T47D (cell line): ENCODE measurements around the gene MBNL2.

Source experiments
- DNase-seq, 2 experiments: peaks; one replicate each; pipeline versions ENCODE4 v3.0.0 to v3.0.0-alpha.2; 2011 to 2012; ENCODE audit warnings: low read depth in 1 of 2, low spot score in 1 of 2
- JUND ChIP-seq: IDR thresholded peaks from 2 replicates; pipeline ENCODE4 v1.6.1; 2012; ENCODE audit warnings: low read depth
- in situ Hi-C: cut with HindIII; loops from 2 replicates; pipeline ENCODE4 v1.10.0; 2016; ENCODE audit warnings: low sequenced_read_pairs, low pct_unique_long_range_greater_than_20kb

Gene MBNL2

DNA sequence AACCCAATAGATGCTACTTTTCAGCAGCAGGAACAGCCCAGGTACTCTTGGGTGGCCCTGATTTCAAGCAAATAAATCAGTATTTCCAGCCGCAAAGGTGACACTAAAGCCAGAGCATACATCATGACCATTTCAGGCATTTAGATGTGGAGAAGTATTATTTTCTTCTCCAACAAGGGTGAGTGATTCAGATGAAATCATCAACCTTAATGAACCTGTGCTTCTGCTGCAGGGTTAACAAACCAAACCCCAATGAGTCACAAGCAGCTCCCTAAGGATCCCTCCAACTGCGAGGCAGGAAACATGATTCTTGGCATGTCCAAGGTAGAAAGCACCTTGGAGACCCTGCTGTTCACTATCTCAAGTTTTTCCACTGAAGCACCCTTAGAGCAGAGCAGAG, 32.7 kb downstream of the MBNL2 start:
- TF ChIP-seq JUND = no peak
- in situ Hi-C loops = no loop called here
- no peak for DNase-seq

DNA sequence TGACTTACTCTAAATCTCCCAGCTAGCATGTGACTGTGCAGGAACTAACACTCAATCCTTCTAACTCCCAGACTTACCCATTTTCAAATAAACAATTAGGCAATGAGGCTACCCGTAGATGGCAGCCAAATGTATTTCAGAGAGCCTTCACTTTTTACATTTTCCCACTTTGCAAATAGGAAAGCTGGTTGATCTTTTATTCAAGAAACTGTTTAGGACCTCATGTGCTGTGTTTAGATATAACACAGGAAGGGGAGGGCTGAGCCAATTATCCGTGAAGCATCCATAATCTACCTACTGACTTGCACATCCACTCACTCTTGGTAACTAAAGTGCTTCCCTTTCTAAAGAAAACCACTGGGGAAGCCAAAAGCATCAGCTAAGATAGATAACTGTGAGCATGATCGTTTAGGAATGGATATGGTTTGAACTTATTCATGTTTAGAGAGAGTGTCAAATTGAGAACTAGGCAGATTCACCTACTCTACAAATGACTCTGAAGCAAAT, 33.4 kb downstream of the MBNL2 start:
- TF ChIP-seq JUND = no peak
- in situ Hi-C loops = no loop called here
- DNase-seq = no peak

DNA sequence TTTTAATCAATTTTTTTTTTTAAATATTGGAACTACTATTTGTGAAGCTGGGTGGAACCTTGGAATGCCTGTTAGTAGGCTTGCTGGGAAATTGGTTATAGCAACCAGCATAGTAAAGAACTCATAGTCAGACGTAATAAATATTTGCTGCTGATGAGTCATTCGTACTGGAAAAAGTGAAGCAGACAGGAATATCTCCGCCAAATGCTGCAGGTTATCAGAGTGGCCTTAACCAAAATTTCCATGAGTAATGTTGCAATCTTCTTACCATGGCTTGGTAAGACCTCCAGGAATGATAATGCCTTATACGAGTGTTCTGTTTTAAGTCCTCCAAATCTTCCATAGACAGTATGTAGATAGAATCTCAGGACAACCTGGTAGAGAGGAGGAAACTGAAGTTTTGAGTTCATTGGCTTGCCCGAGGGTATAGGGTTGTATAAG, 34.2 kb downstream of the MBNL2 start:
- TF ChIP-seq JUND = no peak
- peak in 1 of 2 experiments; percentile 31 for DNase-seq
- in situ Hi-C loops = no loop called here

DNA sequence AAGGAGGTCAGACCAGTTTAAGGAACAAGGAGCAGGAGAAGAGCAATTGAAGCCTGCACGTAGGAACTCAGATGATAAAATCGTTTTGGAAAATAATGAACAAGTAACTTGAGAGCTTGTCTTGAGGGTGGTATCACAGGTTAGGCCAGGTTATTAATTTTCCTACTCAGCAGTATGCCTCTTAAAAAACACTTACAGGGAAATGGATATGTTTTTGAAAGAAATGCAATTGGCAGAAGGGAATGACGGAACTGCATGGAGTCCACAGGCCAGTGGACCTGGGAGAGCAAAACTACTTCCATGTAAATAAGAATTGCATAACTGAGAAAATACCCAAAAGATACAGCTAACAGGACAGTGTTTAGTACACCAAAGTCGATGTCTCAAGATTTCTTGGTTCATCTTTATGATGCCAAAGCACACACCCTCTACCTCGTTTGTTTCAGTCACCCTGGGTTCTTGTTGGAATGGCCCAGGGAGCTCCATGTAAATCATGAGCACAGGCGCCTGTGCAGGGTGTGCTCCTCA, 35.2 kb downstream of the MBNL2 start:
- in situ Hi-C loops = no loop called here
- peak in 1 of 2 experiments; percentile 52 for DNase-seq
- TF ChIP-seq JUND = no peak

DNA sequence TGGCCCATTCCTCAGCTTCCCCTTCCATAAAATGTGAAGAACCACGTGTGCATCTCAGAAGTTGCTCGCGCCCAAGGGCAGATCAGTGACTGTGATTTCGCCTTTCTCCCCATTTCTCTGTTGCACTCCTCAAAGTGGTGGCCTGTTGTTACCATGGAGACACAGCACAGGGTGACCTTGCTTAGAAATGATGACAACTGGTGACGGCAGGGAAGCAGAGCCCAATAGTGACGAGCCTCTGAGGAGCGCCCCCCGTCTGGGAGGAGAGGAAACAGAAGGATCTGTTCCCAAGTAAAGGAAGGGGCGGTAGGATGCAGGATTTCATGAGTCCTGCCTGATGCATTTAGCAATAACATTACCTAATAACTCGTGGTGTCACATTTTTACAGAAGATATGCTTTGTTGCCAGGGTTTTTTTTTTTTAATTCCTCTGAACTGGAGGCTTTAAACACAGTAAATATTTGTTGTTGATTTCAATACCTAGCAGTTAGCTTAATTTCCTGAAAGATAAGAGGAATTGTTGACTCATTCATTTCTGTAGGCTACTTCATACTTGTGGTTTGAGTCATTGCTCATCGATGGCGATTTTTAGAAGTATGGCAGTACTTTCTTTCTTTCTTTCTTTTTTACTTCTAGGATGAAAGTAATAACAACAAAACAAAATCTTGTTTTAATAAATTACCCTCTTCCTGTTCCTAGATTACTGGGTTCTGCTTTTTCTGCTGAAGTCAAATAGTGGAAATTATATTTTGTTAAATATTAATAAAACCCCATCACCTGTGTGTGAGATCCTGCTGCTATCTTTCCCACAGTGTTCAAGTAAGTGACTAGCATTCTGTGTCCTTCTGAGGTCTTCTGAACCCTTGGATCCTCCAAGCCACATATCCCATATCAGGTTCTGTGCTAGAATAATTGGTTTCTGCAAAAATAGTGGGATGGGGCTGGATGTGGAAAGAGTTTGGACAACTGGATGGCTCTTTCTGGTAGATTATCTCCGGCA, 36.0 kb downstream of the MBNL2 start:
- in situ Hi-C loops = no loop called here
- peak in 1 of 2 experiments; percentile 52 for DNase-seq
- peak; percentile 61; the same call in 1 of the 2 replicates for TF ChIP-seq JUND

DNA sequence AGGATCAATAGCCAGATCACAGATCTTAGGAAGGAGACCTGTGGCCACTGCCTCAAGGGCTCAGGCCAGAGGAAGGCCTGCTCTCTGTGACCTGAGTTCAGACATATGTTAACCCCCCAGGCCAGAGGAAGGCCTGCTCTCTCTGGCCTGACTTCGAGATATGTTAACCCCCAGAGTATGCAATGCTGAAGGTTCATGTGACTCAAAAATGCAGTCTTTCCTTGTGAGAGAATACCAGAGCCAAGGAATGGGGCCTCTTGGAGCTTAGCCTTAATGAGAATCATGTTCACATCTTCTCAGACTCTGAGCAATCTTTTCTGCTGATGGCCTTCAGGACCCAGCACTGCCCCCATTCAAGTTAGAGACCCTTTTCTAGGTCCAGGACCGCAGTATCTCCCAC, 36.7 kb downstream of the MBNL2 start:
- no peak for DNase-seq
- in situ Hi-C loops = no loop called here
- TF ChIP-seq JUND = no peak

DNA sequence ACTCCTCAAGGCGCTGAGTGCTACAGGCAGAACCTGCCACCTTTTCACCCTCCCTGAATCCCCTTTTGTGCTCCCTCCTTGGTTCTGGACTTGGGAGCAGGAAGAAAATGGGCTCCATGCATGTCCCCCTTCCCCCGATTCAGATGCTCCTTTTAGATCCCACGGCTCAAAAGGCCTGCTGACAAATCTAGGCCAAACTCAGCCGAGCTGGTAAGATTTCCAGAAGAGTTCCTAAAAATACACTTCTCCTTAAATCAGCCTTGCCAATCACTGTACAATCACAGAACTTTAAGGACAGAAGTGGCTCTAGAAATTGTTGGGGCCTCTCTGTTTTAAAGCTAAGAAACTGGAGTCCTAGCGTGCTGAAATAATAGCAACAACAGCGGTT, 37.3 kb downstream of the MBNL2 start:
- DNase-seq = no peak
- in situ Hi-C loops = no loop called here
- no peak for TF ChIP-seq JUND

DNA sequence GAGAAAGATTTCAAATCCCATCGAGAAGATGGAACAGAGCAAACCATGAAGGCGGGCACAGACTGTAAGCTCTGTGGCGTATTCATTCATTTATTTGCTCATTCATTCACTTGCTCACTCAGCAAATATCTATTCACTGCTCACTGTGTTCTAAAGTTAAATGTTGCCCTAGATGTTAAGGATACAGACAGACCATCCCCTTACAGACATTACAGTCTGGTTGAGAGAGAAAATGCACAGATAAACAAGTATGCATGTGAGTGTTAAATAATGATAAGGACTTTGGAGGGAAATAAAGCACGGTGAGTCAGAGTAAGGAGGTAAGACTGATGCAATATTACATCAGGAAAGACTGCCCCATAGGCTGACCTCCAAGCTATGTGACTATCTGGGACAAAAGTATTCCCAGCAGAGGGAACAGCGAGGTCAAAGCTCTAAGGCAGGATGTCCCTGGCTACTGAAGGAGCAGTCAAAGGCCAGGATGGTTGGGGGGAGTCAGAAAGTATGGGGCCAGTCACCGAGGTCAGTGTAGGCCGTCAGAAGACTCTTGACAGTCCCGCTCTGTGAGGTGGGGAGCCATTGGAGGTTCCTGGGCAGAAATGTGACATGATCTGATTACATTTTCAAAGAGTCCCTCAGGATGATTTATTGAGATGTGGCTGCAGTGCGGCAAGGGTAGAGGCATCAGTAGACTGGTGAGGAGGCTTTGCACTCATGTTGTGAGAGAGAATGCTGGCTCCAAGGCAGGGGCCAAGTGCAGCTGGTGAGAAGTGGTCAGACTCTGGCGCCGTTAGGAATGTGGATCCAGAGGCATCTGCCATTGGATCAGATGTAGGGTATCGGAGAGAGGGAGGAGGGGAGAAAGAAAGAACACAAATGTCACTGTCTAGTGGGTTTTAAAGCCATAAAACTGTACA, 37.9 kb downstream of the MBNL2 start:
- no peak for DNase-seq
- in situ Hi-C loops = no loop called here
- no peak for TF ChIP-seq JUND

DNA sequence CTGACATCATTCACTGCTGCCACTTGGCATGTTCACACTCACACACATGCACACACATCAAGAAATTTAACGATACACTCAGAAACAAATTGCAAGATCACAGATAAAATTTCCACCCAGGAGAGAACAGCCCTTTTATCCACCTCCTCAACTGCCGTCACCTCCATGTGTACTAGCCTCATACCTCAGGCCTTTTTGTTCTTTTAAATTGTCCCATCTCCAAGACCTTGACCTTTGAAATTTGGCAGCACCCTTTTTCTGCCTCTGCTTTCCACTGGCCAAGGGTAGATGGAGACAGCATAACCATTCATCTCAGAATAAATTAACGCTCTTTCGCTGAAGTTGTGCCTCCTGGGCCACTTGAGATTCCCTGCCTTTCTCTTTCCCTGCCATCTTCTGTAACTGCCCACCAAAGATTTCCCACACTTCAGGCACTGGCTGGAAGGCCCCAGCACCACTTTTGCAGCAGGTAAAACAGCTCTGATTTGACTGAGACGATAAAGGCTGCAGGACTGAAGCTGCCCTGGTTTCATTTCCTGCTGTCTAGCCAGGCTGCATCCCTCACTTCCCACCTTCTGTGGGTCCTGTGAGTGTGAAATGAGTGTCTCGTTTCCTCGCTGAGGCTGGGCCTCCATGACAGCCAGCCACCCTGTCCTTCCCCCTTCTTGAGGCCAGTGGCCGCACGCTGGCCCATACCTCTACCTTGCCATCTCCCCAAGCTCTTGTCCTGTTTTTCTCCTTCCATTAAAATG, 39.3 kb downstream of the MBNL2 start:
- in situ Hi-C loops = no loop called here
- TF ChIP-seq JUND = no peak
- no peak for DNase-seq

DNA sequence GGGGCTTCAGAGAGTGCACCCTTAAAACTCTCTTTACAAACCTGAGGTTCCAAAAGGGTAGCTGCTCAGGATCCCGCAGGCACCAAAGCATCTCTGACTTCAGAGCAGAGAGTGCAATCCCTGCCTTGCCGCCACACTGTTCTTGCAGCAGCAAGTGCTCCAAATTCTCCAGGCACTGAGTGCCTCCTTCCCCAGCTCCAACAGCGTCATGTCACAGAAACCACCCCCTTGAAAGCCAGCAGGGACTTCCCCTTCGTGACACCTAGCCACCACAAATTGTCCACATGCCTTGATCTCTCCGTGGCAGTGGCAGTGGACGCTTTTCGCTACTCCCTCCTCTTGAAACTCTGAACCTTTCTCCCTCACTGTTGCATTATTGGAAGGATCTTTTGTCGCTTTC, 39.9 kb downstream of the MBNL2 start:
- no peak for DNase-seq
- in situ Hi-C loops = no loop called here
- TF ChIP-seq JUND = no peak

DNA sequence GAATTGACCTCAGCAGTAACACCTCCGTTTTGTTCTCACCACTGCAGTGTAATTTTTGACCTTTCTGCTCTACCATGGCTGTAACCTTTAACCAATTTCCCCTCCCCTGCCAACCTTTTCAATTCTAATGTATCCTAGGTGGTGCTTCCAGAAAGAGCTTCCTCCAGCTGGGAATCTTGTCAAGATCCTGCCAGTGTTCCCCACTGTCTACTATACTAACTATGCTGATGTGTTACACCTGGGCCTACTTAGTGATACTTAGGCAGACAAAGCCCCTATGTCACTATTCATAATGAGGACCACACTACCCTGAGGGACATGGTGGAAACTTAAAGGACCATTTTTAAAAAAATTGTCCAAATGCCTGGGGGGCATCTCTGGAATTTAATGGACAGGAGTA, 41.0 kb downstream of the MBNL2 start:
- in situ Hi-C loops = no loop called here
- no peak for TF ChIP-seq JUND
- no peak for DNase-seq

DNA sequence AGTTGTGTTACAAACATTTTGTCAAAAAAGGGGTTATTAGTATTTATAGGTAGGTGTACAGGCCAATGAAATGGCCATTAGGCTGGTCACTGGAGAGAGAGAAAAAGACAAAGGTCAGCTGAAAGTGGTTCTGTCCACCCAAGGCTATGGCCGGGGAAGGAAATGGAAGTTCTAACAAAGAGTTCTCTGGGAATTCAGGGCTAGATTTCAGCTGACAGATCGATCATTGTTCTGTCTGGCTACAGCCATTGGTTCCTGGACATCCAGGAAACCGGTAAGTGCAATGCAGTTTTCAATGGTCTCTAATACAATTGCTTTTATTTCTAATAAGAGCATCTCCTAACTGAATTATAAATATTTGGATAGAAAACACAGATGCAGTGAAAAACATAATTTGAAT, 42.5 kb downstream of the MBNL2 start:
- no peak for TF ChIP-seq JUND
- no peak for DNase-seq
- in situ Hi-C loops = no loop called here
